Trophoblast cell (in vitro differentiated cells and primary cell): ENCODE measurements around the gene CLCF1.

ENCODE experiments used
- DNase-seq, 2 donors: peaks; one replicate each; pipeline ENCODE4 v3.0.0-alpha.2; 2016
- H2AFZ ChIP-seq: 2 replicates; pipeline ENCODE4 v1.6.1; 2013; ENCODE audit warnings: low read length, moderate library complexity, mild to moderate bottlenecking; ENCODE audit not compliant: insufficient read depth, poor library complexity
- H2AK5ac ChIP-seq: 2 replicates; pipeline ENCODE4 v1.6.1; 2013; ENCODE audit warnings: mild to moderate bottlenecking, low read length
- H2BK120ac ChIP-seq: 2 replicates; pipeline ENCODE4 v1.6.1; 2013; ENCODE audit warnings: low read length, mild to moderate bottlenecking, moderate library complexity; ENCODE audit not compliant: insufficient read depth, poor library complexity
- H2BK12ac ChIP-seq: 2 replicates; pipeline ENCODE4 v1.6.1; 2013; ENCODE audit warnings: mild to moderate bottlenecking, low read length, moderate library complexity
- H2BK5ac ChIP-seq: 2 replicates; pipeline ENCODE4 v1.6.1; 2013; ENCODE audit warnings: low read length, low read depth, moderate library complexity, mild to moderate bottlenecking; ENCODE audit not compliant: poor library complexity
- H3K14ac ChIP-seq: 2 replicates; pipeline ENCODE4 v1.6.1; 2013; ENCODE audit warnings: mild to moderate bottlenecking, low read length
- H3K18ac ChIP-seq: 2 replicates; pipeline ENCODE4 v1.6.1; 2013; ENCODE audit warnings: mild to moderate bottlenecking, low read length
- H3K23ac ChIP-seq: 2 replicates; pipeline ENCODE4 v1.6.1; 2013; ENCODE audit warnings: low read length
- H3K27ac ChIP-seq: 2 replicates; pipeline ENCODE4 v1.5.1; 2013; ENCODE audit warnings: low read depth, mild to moderate bottlenecking, inconsistent platforms, low read length, moderate library complexity
- H3K27me3 ChIP-seq: 2 replicates; pipeline ENCODE4 v1.6.1; 2013; ENCODE audit warnings: inconsistent platforms, mild to moderate bottlenecking, low read length, moderate library complexity; ENCODE audit not compliant: insufficient read depth
- H3K36me3 ChIP-seq, 2 experiments: 1 replicate in 1 of 2; 2 replicates in 1 of 2; pipeline ENCODE4 v1.6.1; 2013; ENCODE audit warnings: low read length in 2 of 2, mild to moderate bottlenecking in 2 of 2, moderate library complexity in 1 of 2; ENCODE audit not compliant: insufficient read depth in 2 of 2, control insufficient read depth in 1 of 2
- H3K4ac ChIP-seq: 2 replicates; pipeline ENCODE4 v1.6.1; 2013; ENCODE audit warnings: low read depth, mild to moderate bottlenecking, low read length, moderate library complexity
- H3K4me1 ChIP-seq, 2 experiments: 1 replicate in 1 of 2; 2 replicates in 1 of 2; pipeline ENCODE4 v1.6.1; 2013; ENCODE audit warnings: low read length in 2 of 2, mild to moderate bottlenecking in 2 of 2, moderate library complexity in 1 of 2; ENCODE audit not compliant: insufficient read depth in 2 of 2, control insufficient read depth in 1 of 2
- H3K4me2 ChIP-seq: 2 replicates; pipeline ENCODE4 v1.6.1; 2013; ENCODE audit warnings: inconsistent platforms, mild to moderate bottlenecking, low read length, moderate library complexity
- H3K4me3 ChIP-seq: 2 replicates; pipeline ENCODE4 v1.5.1; 2013; ENCODE audit warnings: mild to moderate bottlenecking, low read depth, low read length, inconsistent platforms
- H3K79me1 ChIP-seq: one replicate; pipeline ENCODE4 v1.6.1; 2013; ENCODE audit warnings: low read length
- H3K79me2 ChIP-seq: 2 replicates; pipeline ENCODE4 v1.6.1; 2013; ENCODE audit warnings: low read length, mild to moderate bottlenecking; ENCODE audit not compliant: control insufficient read depth, insufficient read depth, poor library complexity
- H3K9ac ChIP-seq: 2 replicates; pipeline ENCODE4 v1.6.1; 2013; ENCODE audit warnings: mild to moderate bottlenecking, low read length
- H3K9me3 ChIP-seq: 2 replicates; pipeline ENCODE4 v1.6.1; 2013; ENCODE audit warnings: low read depth, mild to moderate bottlenecking, control low read depth, inconsistent platforms, low read length; ENCODE audit not compliant: insufficient read depth
- H4K12ac ChIP-seq: 2 replicates; pipeline ENCODE4 v1.6.1; 2013; ENCODE audit warnings: low read depth, mild to moderate bottlenecking, low read length, moderate library complexity
- H4K8ac ChIP-seq: 2 replicates; pipeline ENCODE4 v1.6.1; 2013; ENCODE audit warnings: low read depth, mild to moderate bottlenecking, low read length, moderate library complexity
- H4K91ac ChIP-seq: one replicate; pipeline ENCODE4 v1.6.1; 2013; ENCODE audit warnings: low read depth, mild to moderate bottlenecking, low read length, moderate library complexity
- WGBS: extraction: QIAGEN DNeasy Blood & Tissue Kit; methylation state at CpG from one replicate; pipeline ENCODE4 v1.1.7; 2013; ENCODE audit warnings: missing lambda C conversion rate; ENCODE audit not compliant: insufficient read length, insufficient coverage; ENCODE audit errors: extremely low coverage; 5-methylcytosine and 5-hydroxymethylcytosine counted together

CLCF1 gene

DNA sequence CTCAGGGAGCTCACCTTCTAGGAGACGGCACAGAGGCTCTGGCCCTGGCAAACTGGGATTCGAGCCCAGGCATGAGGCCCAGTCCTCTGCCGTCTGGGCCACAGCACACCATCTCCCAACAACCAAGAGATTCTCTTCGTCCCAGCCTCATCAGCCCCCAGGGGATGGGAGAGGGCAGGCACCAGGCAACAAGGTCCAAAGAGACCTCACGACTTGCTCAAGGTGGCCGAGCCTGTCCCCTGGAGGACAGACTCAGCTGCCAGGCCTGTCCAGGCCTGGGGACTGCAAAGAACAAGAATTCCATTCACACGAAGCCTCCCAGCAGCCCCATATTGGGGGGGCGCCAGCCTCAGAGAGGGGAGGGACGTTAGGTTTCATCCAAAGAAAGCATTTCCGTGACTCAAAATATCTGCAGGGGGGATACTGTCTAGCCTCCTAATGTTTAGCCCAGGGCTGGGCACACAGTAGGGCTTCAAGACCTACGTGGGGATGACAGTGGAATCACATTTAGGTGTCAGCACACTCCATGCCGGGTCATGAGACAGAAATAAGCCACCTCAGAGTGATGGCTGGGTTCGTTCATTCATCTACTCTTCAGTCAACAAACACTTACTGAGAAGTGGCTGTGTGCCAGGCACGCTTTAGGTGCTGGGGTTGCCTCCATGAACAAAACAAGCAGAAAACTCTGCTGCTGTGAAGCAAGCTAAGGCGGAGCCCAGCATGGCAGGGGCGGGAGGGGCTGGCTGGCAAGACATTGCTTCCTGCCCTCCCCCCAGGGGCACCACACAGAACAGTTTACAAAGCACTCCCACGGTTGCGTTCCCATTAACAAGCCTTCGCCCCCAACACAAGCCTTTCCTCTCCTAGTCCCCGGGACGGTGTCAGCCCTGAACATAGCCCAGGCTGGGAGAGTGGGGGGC lies 43.3 kb upstream of the CLCF1 start:
- H3K79me1 ChIP-seq = peaks cover 2% of the 10 kb centered on the region
- no CpG with 5 or more reads among the region's 21 CpGs for WGBS
- no peak overlapping the region for H2AK5ac ChIP-seq
- H3K23ac ChIP-seq = no peak overlapping the region
- H2BK5ac ChIP-seq = no peak overlapping the region
- H3K4me2 ChIP-seq = no peak overlapping the region
- no peak overlapping the region for H3K4me3 ChIP-seq
- no peak overlapping the region for H3K14ac ChIP-seq
- no peak for DNase-seq
- H2BK120ac ChIP-seq = no peak overlapping the region
- peaks cover 9 to 10% of the 10 kb centered on the region in 2 experiments for H3K4me1 ChIP-seq
- no peaks in the 10 kb centered on the region for H3K36me3 ChIP-seq
- peaks cover 2% of the 10 kb centered on the region for H3K79me2 ChIP-seq
- no peak overlapping the region for H2AFZ ChIP-seq
- H3K9ac ChIP-seq = no peak overlapping the region
- H3K27me3 ChIP-seq = peaks cover 5% of the 10 kb centered on the region
- H3K27ac ChIP-seq = no peak overlapping the region
- no peak overlapping the region for H3K4ac ChIP-seq
- no peaks in the 10 kb centered on the region for H3K9me3 ChIP-seq
- H4K12ac ChIP-seq = no peak overlapping the region
- no peak overlapping the region for H4K8ac ChIP-seq
- no peak overlapping the region for H3K18ac ChIP-seq
- H2BK12ac ChIP-seq = no peak overlapping the region
- H4K91ac ChIP-seq = no peak overlapping the region

DNA sequence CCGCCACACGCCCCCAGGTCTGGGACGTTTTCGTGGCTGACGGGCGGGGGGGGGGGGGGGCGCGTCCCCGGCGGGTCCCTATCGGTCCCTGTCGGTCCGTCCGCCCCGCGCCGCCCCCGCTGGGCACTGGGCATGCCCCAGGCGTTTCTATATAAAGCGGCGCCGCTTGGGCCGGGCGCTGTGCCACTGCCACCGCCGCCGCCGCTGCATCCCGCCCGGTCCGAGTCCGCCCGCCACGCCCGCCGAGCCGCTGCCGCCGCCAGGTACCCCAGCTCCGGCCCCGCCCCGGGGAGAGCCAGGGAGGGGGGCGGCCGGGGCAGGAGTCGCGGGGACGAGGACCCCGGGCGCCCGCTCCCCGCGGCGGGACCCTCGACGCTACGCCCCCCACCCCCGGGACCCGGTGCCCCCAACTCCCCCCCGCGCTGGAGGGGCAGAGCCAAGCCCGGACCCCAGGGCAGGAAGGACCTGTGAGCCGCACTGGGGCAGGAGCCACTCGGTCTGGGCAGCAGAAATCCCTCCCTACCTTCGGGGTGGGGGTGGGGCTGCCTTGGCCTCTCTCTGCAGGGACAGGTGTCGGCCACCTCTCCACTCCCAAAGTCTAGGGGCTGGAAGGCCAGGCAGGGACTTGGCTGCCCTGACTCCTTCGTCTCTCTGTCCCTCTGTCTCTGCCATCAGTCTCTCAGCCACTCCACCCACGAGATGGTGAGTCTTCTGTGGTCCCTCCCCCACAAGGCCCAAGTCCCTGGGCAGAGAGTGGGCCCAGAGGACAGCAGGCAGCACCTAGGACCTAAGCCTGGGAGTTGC lies 42.3 kb upstream of the CLCF1 start, which contains the start of gene CARNS1:
Gene CARNS1, plus strand, starts transcription at position 178 of the 804 bp plus-strand sequence. Its CDS starts 522 bp downstream, at position 700.
- Histone ChIP-seq H3K9me3 (no peaks in the 10 kb centered on the region), H3K27me3 (peaks cover 5% of the 10 kb centered on the region), H3K27ac (no peak within 1 kb of the TSS), H3K9ac (no peak within 1 kb of the TSS), H3K4me2 (peak within 1 kb of the TSS; percentile 27), H3K23ac (no peak within 1 kb of the TSS), H3K4me1 (peaks cover 6 to 10% of the 10 kb centered on the region in 2 experiments), H2AK5ac (no peak within 1 kb of the TSS), H3K79me2 (peaks cover 2% of the 10 kb centered on the region), H2BK5ac (no peak within 1 kb of the TSS), H2BK120ac (no peak within 1 kb of the TSS), H3K36me3 (no peaks in the 10 kb centered on the region), H3K18ac (no peak within 1 kb of the TSS), H4K12ac (no peak within 1 kb of the TSS), H4K8ac (no peak within 1 kb of the TSS), H3K4ac (no peak within 1 kb of the TSS), H3K14ac (no peak within 1 kb of the TSS), H3K4me3 (no peak within 1 kb of the TSS), H3K79me1 (no peaks in the 10 kb centered on the region), H2AFZ (no peak within 1 kb of the TSS), H4K91ac (no peak within 1 kb of the TSS), H2BK12ac (no peak within 1 kb of the TSS)
- no peak for DNase-seq
- whole genome bisulfite sequencing = no CpG with 5 or more reads among the region's 67 CpGs

DNA sequence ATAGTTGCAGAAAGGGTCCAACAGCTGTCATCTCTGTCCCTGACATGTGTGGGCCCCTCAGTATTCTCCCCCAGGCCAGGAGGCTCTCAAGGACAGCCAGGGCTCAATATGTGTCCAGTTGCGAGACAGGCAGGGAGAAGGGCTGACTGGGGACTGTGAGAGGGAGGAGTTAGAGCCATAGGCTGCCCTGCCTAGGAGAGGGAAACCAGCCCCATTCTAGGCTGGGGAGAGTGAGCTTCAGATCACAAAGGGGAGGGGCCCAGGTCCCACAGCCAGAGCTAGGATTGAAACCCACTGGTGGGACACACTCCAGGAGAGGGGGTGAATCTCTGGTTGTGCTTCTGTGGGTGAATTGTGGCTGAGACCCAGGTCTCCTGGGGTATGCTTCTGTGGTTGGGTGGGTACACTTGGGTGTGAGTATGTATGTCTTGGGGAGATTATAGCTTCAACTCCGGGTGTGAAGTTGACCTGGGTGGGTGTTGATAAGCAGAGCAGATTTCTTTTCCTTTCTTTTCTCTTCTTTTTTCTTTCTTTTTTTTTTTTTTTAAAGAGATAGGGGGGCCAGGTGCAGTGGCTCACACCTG lies 40.0 kb upstream of the CLCF1 start:
- WGBS = no CpG with 5 or more reads among the region's 2 CpGs
- Histone ChIP-seq H3K23ac (peak overlapping the region; percentile 14), H4K12ac (no peak overlapping the region)

GRCh38 chr11:67412495-67413179 lies 39.2 kb upstream of the CLCF1 start:
- no peaks in the 10 kb centered on the region for H3K79me2 ChIP-seq
- H3K79me1 ChIP-seq = no peaks in the 10 kb centered on the region
- H2BK120ac ChIP-seq = no peak overlapping the region
- H2AFZ ChIP-seq = no peak overlapping the region
- no peak overlapping the region for H4K12ac ChIP-seq
- no peak overlapping the region for H3K23ac ChIP-seq
- H3K27me3 ChIP-seq = peaks cover 5% of the 10 kb centered on the region
- no peak for DNase-seq
- H3K14ac ChIP-seq = no peak overlapping the region
- no peak overlapping the region for H2BK12ac ChIP-seq
- no peak overlapping the region for H3K27ac ChIP-seq
- no peak overlapping the region for H3K4ac ChIP-seq
- H3K36me3 ChIP-seq = no peaks in the 10 kb centered on the region
- H2BK5ac ChIP-seq = no peak overlapping the region
- H3K18ac ChIP-seq = no peak overlapping the region
- H2AK5ac ChIP-seq = no peak overlapping the region
- peaks cover 0 to 4% of the 10 kb centered on the region in 2 experiments for H3K4me1 ChIP-seq
- H3K9ac ChIP-seq = no peak overlapping the region
- no peaks in the 10 kb centered on the region for H3K9me3 ChIP-seq
- no peak overlapping the region for H4K91ac ChIP-seq
- no peak overlapping the region for H4K8ac ChIP-seq
- H3K4me3 ChIP-seq = peak overlapping the region; percentile 1
- WGBS = no CpG with 5 or more reads among the region's 9 CpGs
- H3K4me2 ChIP-seq = no peak overlapping the region

More for the DNA sequence above, 40.0 kb upstream of the CLCF1 start:
- peaks cover 5% of the 10 kb centered on the region for H3K27me3 ChIP-seq
- H3K79me1 ChIP-seq = no peaks in the 10 kb centered on the region
- no peaks in the 10 kb centered on the region for H3K36me3 ChIP-seq
- H2AK5ac ChIP-seq = no peak overlapping the region
- no peak overlapping the region for H3K14ac ChIP-seq
- no peak overlapping the region for H2AFZ ChIP-seq
- H3K4me1 ChIP-seq = peaks cover 0 to 4% of the 10 kb centered on the region in 2 experiments
- H4K8ac ChIP-seq = no peak overlapping the region
- H2BK120ac ChIP-seq = no peak overlapping the region
- H3K4me2 ChIP-seq = no peak overlapping the region
- H3K4me3 ChIP-seq = peak overlapping the region; percentile 1
- H2BK12ac ChIP-seq = no peak overlapping the region
- no peaks in the 10 kb centered on the region for H3K9me3 ChIP-seq
- no peak overlapping the region for H3K18ac ChIP-seq
- DNase-seq = no peak
- no peak overlapping the region for H3K27ac ChIP-seq
- H4K91ac ChIP-seq = no peak overlapping the region
- no peak overlapping the region for H2BK5ac ChIP-seq
- no peak overlapping the region for H3K9ac ChIP-seq
- H3K4ac ChIP-seq = no peak overlapping the region
- H3K79me2 ChIP-seq = no peaks in the 10 kb centered on the region
